ENCODE measurements around the gene YJU2. TPM values are rescaled to one million over a fixed set of nuclear protein-coding genes. Genes with fewer than 3 reads are reported as not detected.
A peak's percentile ranks its signal among the peaks of the same experiment; 100 is the strongest.

The YJU2 gene
- total and polyA plus RNA-seq, 2 of the 8 experiments (the other 6 are each of a cell fraction or from before 2014, with no cell fraction given), result 26.8 to 27.7 TPM

GRCh38 chr19:4246767-4247593, at the start of gene YJU2 (continued):
- no peak for TF ChIP-seq CTBP2 (IDR thresholded peaks at IDR 0.05; ENCODE audit: borderline replicate concordance, insufficient read depth, insufficient read length, low read length)
- TF ChIP-seq TAF1 (IDR thresholded peaks at IDR 0.05; ENCODE audit: low read depth, low read length), result peak; percentile 91
- TF ChIP-seq EGR1 (IDR thresholded peaks at IDR 0.05; ENCODE audit: borderline replicate concordance, low read depth, low read length), result peak; percentile 48; the same call in 1 of the 2 replicates
- TF ChIP-seq ATF2 (IDR thresholded peaks at IDR 0.05; ENCODE audit: low read length), result peak; percentile 52; the same call in 1 of the 2 replicates
- TF ChIP-seq E2F6 (IDR thresholded peaks at IDR 0.05), result peak; percentile 43; the same call in 1 of the 2 replicates
- TF ChIP-seq SIN3A (conservative IDR thresholded peaks at IDR 0.05 in 1 of 2, IDR thresholded peaks at IDR 0.05 in 1 of 2; ENCODE audit: low read depth in 1 of 2, low read length in 2 of 2), result no peak; a peak in 1 of 4 replicates
- TF ChIP-seq KDM5A (IDR thresholded peaks at IDR 0.05; ENCODE audit: low read length), result peak; percentile 90
- no peak for TF ChIP-seq FOSL1 (IDR thresholded peaks at IDR 0.05; ENCODE audit: insufficient read depth, low read depth, low read length)
- TF ChIP-seq TAF7 (optimal IDR thresholded peaks at IDR 0.05; ENCODE audit: borderline replicate concordance, low read depth, low read length), result peak; percentile 83
- TF ChIP-seq CBX8 (IDR thresholded peaks at IDR 0.05; ENCODE audit: borderline replicate concordance, low read depth, low read length), result no peak
- peak; percentile 38 for TF ChIP-seq JUND (IDR thresholded peaks at IDR 0.05; ENCODE audit: low read length)
- peak; percentile 82; the same call in 1 of the 2 replicates for TF ChIP-seq POLR2AphosphoS5 (IDR thresholded peaks at IDR 0.05; ENCODE audit: low read depth, low read length)
- TF ChIP-seq YY1 (IDR thresholded peaks at IDR 0.05; ENCODE audit: low read depth, low read length), result peak; percentile 84
- no peak for TF ChIP-seq POU5F1 (IDR thresholded peaks at IDR 0.05; ENCODE audit: low read depth, low read length)
- TF ChIP-seq RBBP5 (IDR thresholded peaks at IDR 0.05; ENCODE audit: borderline replicate concordance, low read depth, low read length), result no peak
- peak; percentile 33 for TF ChIP-seq BRCA1 (IDR thresholded peaks at IDR 0.05; ENCODE audit: low read depth, low read length)
- 0 out of 2 replicates have a peak, but pooled peaks have one; percentile 10 for TF ChIP-seq CEBPB (IDR thresholded peaks at IDR 0.05; ENCODE audit: low read depth, low read length)
- peak; percentile 90 to 97 for TF ChIP-seq POLR2A (IDR thresholded peaks at IDR 0.05; ENCODE audit: control extremely low read depth in 1 of 2, low read depth in 2 of 2, low read length in 2 of 2)
- TF ChIP-seq TEAD4 (IDR thresholded peaks at IDR 0.05; ENCODE audit: low read depth, low read length), result 0 out of 2 replicates have a peak, but pooled peaks have one; percentile 13
- peak; percentile 91 for TF ChIP-seq CREB1 (IDR thresholded peaks at IDR 0.05)
- peak; percentile 40; the same call in 1 of the 2 replicates for TF ChIP-seq SRF (IDR thresholded peaks at IDR 0.05; ENCODE audit: low read depth, low read length)
- peak; percentile 67 for TF ChIP-seq ASH2L (IDR thresholded peaks at IDR 0.05; ENCODE audit: low read length)
